Measurements from ENCODE around the gene GPC6. TPM values are rescaled to one million over a fixed set of nuclear protein-coding genes. Genes with fewer than 3 reads are reported as not detected.

The GPC6 gene
- polyA plus RNA-seq, 2 of the 4 experiments (the other 2 are of a cell fraction) = 8.0 to 14.4 TPM

DNA sequence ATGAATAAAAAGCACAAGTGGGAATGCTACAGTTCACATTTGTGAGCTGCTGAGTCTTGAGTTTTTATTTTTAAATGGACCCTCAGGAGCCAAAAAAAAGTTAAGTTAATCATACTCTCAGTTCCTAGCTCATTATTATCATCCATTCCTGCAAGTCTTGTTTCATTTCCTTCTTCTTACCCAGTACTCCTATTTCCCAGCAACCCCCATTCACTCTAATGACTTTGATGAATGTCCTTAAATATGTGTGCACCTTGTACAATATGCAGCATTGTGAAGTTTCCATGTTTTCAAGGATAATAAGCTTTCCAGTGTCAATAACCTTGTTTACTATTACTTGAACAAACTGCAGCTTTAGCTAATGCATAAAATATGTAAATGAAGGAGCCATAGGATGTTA lies 886.6 kb downstream of the GPC6 start:
- Histone ChIP-seq H3K4me3 (no peak overlapping the region), H3K4me2 (no peak overlapping the region), H3K27ac (no peak overlapping the region), H3K4me1 (no peaks in the 10 kb centered on the region), H3K9me3 (no peaks in the 10 kb centered on the region)
- ATAC-seq = no peak
- no peak for TF ChIP-seq EHF (CRISPR knock-in tag; IDR thresholded peaks at IDR 0.05)
- TF ChIP-seq ZFP36 (IDR thresholded peaks at IDR 0.05; ENCODE audit: borderline replicate concordance, partially characterized antibody) = no peak
- TF ChIP-seq ATOH8 (CRISPR knock-in tag; IDR thresholded peaks at IDR 0.05; ENCODE audit: low read depth) = no peak
- no peak for TF ChIP-seq POLR2AphosphoS2 (conservative IDR thresholded peaks at IDR 0.05; ENCODE audit: low read length)
- no peak for TF ChIP-seq NPAS2 (CRISPR knock-in tag; IDR thresholded peaks at IDR 0.05; ENCODE audit: borderline replicate concordance)
- TF ChIP-seq CEBPB (IDR thresholded peaks at IDR 0.05) = no peak
- no peak for TF ChIP-seq NFE2L2 (conservative IDR thresholded peaks at IDR 0.05; ENCODE audit: low read length)
- TF ChIP-seq HES2 (IDR thresholded peaks at IDR 0.05) = no peak
- TF ChIP-seq USF2 (IDR thresholded peaks at IDR 0.05) = no peak
- TF ChIP-seq RNF2 (IDR thresholded peaks at IDR 0.05; ENCODE audit: borderline replicate concordance, low read depth) = no peak
- TF ChIP-seq, protein P1, sequence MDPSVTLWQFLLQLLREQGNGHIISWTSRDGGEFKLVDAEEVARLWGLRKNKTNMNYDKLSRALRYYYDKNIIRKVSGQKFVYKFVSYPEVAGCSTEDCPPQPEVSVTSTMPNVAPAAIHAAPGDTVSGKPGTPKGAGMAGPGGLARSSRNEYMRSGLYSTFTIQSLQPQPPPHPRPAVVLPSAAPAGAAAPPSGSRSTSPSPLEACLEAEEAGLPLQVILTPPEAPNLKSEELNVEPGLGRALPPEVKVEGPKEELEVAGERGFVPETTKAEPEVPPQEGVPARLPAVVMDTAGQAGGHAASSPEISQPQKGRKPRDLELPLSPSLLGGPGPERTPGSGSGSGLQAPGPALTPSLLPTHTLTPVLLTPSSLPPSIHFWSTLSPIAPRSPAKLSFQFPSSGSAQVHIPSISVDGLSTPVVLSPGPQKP (IDR thresholded peaks at IDR 0.05; ENCODE audit: low read depth, low read length) = no peak
- TF ChIP-seq KDM1A (IDR thresholded peaks at IDR 0.05; ENCODE audit: low read depth) = no peak
- TF ChIP-seq RCOR1 (IDR thresholded peaks at IDR 0.05; ENCODE audit: low read depth, low read length) = no peak
- TF ChIP-seq KDM5A (IDR thresholded peaks at IDR 0.05) = no peak
- no peak for TF ChIP-seq EP300 (IDR thresholded peaks at IDR 0.05)
- no peak for TF ChIP-seq RAD21 (conservative IDR thresholded peaks at IDR 0.05 in 1 of 2, IDR thresholded peaks at IDR 0.05 in 1 of 2)
- FAIRE-seq = no peak
- DNase-seq (ENCODE audit: low read depth in 1 of 2, low spot score in 1 of 2) = no peak
- ChIA-PET POLR2A (no interaction called here), CTCF (no interaction called here)

GRCh38 chr13:94114166-94114565 lies 887.6 kb downstream of the GPC6 start:
- H3K9me3 ChIP-seq = no peaks in the 10 kb centered on the region
- TF ChIP-seq JUN (IDR thresholded peaks at IDR 0.05) (no peak), ATOH8 (CRISPR knock-in tag; IDR thresholded peaks at IDR 0.05; ENCODE audit: low read depth) (no peak), EP300 (IDR thresholded peaks at IDR 0.05) (no peak), FOSL2 (IDR thresholded peaks at IDR 0.05) (no peak), FOSL2 (CRISPR knock-in tag; IDR thresholded peaks at IDR 0.05) (no peak), EHF (CRISPR knock-in tag; IDR thresholded peaks at IDR 0.05) (no peak)
- POLR2A ChIA-PET = no interaction called here
- H3K4me3 ChIP-seq = no peak overlapping the region
- H3K27ac ChIP-seq = no peak overlapping the region
- ATAC-seq (no peak), FAIRE-seq (no peak), DNase-seq (ENCODE audit: low read depth in 1 of 2, low spot score in 1 of 2) (no peak)
- no peak overlapping the region for H3K4me2 ChIP-seq
- H3K4me1 ChIP-seq = no peaks in the 10 kb centered on the region
- WGBS (ENCODE audit: missing lambda C conversion rate) = 72% methylated on average over 1 of the region's 1 CpG
- CTCF ChIA-PET = interaction anchor here (0.6 kb wide), 1 partner anchor 158 kb away, joined by 3 read pairs; no protein-coding TSS in a partner anchor

GRCh38 chr13:94115054-94115453 lies 888.4 kb downstream of the GPC6 start:
- DNase-seq (ENCODE audit: low read depth in 1 of 2, low spot score in 1 of 2) (no peak), FAIRE-seq (no peak), ATAC-seq (no peak)
- WGBS (ENCODE audit: missing lambda C conversion rate) = 27% methylated on average over 1 of the region's 1 CpG
- TF ChIP-seq EP300 (IDR thresholded peaks at IDR 0.05) (no peak), SREBF2 (IDR thresholded peaks at IDR 0.05) (no peak), ZC3H11A (IDR thresholded peaks at IDR 0.05) (no peak), TFCP2L1 (CRISPR knock-in tag; IDR thresholded peaks at IDR 0.05) (no peak), ESRRA (IDR thresholded peaks at IDR 0.05; ENCODE audit: borderline replicate concordance, low read length) (no peak), FOSL2 (IDR thresholded peaks at IDR 0.05) (no peak), FOSL2 (CRISPR knock-in tag; IDR thresholded peaks at IDR 0.05) (no peak), JUN (IDR thresholded peaks at IDR 0.05) (no peak), POLR2AphosphoS2 (conservative IDR thresholded peaks at IDR 0.05; ENCODE audit: low read length) (no peak), CBX2 (IDR thresholded peaks at IDR 0.05; ENCODE audit: borderline replicate concordance, low read depth) (no peak), RCOR1 (IDR thresholded peaks at IDR 0.05; ENCODE audit: low read depth, low read length) (no peak), HES2 (IDR thresholded peaks at IDR 0.05) (no peak)
- H3K9me3 ChIP-seq = no peaks in the 10 kb centered on the region
- ChIA-PET POLR2A (no interaction called here), CTCF (no interaction called here)
- H3K4me3 ChIP-seq = no peak overlapping the region
- no peak overlapping the region for H3K4me2 ChIP-seq
- no peaks in the 10 kb centered on the region for H3K4me1 ChIP-seq
- no peak overlapping the region for H3K27ac ChIP-seq

Measured in A549 (cell line).